K562 (cell line): ENCODE data around the gene TRIP10. TPM values are rescaled to one million over a fixed set of nuclear protein-coding genes. Genes with fewer than 3 reads are reported as not detected.

Source experiments
- ATAC-seq: fragments of 200-7000 bp; cut with Tn5 transposase; 3 replicates; pipeline ENCODE4 v1.9.1; 2020; ENCODE audit warnings: moderate library complexity
- BruUV-seq: library from RNA; stranded (reverse); fragments of 400-500 nt; replicated peaks from 2 replicates; lab custom pipeline; 2021; lab: Mats Ljungman, UMichigan
- CTCF ChIA-PET: fragments of 300-600 bp; formaldehyde crosslinking; extraction: SDS; loops from one replicate; lab custom pipeline; 2021; ENCODE audit warnings: low intra/inter-chr PET ratio; lab: Yijun Ruan, JAX
- POLR2A ChIA-PET: fragments of 300-600, 350-650 bp; sonication (Branson Sonifier 250); formaldehyde crosslinking; extraction: SDS; loops from one replicate; lab custom pipeline; 2021; ENCODE audit warnings: antibody characterized with exemption, inconsistent platforms; lab: Yijun Ruan, JAX
- DNase-seq, 4 experiments: peaks; one replicate each; pipeline versions ENCODE4 v3.0.0 to v3.0.0-alpha.2; 2011 to 2018; ENCODE audit warnings: low spot score in 3 of 4, mixed read lengths in 3 of 4; ENCODE audit errors: extremely low read depth in 1 of 4
- FAIRE-seq: peaks from 2 replicates; lab custom pipeline; 2011; peaks lifted over from hg19 to GRCh38; lab: Jason Lieb, UNC
- H2AFZ ChIP-seq: 2 replicates; pipeline ENCODE4 v1.6.0; 2011; ENCODE audit warnings: low read depth, low read length, control low read depth, inconsistent platforms
- H3K27ac ChIP-seq: fragments of 200-600 bp; 3 replicates; pipeline ENCODE4 v1.8.0; 2011; ENCODE audit warnings: low read depth, mild to moderate bottlenecking, control low read depth, inconsistent platforms, low read length, moderate library complexity, mixed read lengths; ENCODE audit errors: extremely low read depth
- H3K27me3 ChIP-seq, 2 experiments: fragments of 300-600 bp in 1 of 2; 2 replicates in 1 of 2; 3 replicates in 1 of 2; pipeline versions ENCODE4 v1.6.0 to v1.8.0; 2011; ENCODE audit warnings: inconsistent platforms in 2 of 2, low read length in 2 of 2, mild to moderate bottlenecking in 1 of 2, mixed read lengths in 1 of 2, moderate library complexity in 1 of 2; ENCODE audit not compliant: control insufficient read depth in 2 of 2, insufficient read depth in 2 of 2
- H3K36me3 ChIP-seq: fragments of 300-600 bp; 3 replicates; pipeline ENCODE4 v1.8.0; 2011; ENCODE audit warnings: mild to moderate bottlenecking, low read length, inconsistent platforms; ENCODE audit not compliant: control insufficient read depth, insufficient read depth
- H3K4me1 ChIP-seq, 2 experiments: fragments of 200-600 bp in 1 of 2; replicated peaks in 1 of 2; 2 replicates in 1 of 2; 3 replicates in 1 of 2; pipeline versions ENCODE4 v1.5.1 to v1.8.0; 2011; ENCODE audit warnings: inconsistent platforms in 2 of 2, low read length in 2 of 2, mild to moderate bottlenecking in 1 of 2, mixed read lengths in 1 of 2, moderate library complexity in 1 of 2; ENCODE audit not compliant: control insufficient read depth in 2 of 2, insufficient read depth in 2 of 2
- H3K4me2 ChIP-seq: 2 replicates; pipeline ENCODE4 v1.6.1; 2011; ENCODE audit warnings: low read length, control low read depth, inconsistent platforms, mixed read lengths; ENCODE audit not compliant: insufficient read depth
- H3K4me3 ChIP-seq: fragments of 200-600 bp; sonication (generic), shearing (Covaris generic); 2 replicates; pipeline ENCODE4 v1.5.1; 2016; ENCODE audit warnings: control low read depth, inconsistent platforms
- H3K79me2 ChIP-seq: fragments of 200-600 bp; 3 replicates; pipeline ENCODE4 v1.8.0; 2011; ENCODE audit warnings: low read length, inconsistent platforms; ENCODE audit not compliant: control insufficient read depth, insufficient read depth
- H3K9ac ChIP-seq, 2 experiments: 2 replicates each; pipeline versions ENCODE4 v1.6.0 to v1.6.1; 2011; ENCODE audit warnings: low read depth in 2 of 2, low read length in 2 of 2, control low read depth in 1 of 2, inconsistent platforms in 1 of 2, mild to moderate bottlenecking in 1 of 2, mixed read lengths in 1 of 2; ENCODE audit not compliant: insufficient read depth in 1 of 2
- H3K9me1 ChIP-seq: one replicate; pipeline ENCODE4 v1.6.0; 2011; ENCODE audit warnings: inconsistent platforms, mild to moderate bottlenecking, low read length, moderate library complexity; ENCODE audit not compliant: control insufficient read depth, insufficient read depth
- H3K9me3 ChIP-seq: replicated peaks from 2 replicates; pipeline ENCODE4 v1.5.1; 2011; ENCODE audit warnings: low read depth, low read length, inconsistent platforms; ENCODE audit not compliant: control insufficient read depth, insufficient read depth
- H4K20me1 ChIP-seq: replicated peaks from 2 replicates; pipeline ENCODE4 v1.6.1; 2011; ENCODE audit warnings: low read length, inconsistent platforms, mixed read lengths; ENCODE audit not compliant: control insufficient read depth, insufficient read depth
- C11orf30 ChIP-seq: fragments of 450-650 bp; IDR thresholded peaks from 2 replicates; pipeline ENCODE4 v1.6.1; 2016; ENCODE audit warnings: low read depth, mild to moderate bottlenecking
- CREB5 ChIP-seq: fragments of 250-450 bp; sonication (Bioruptor Pico); IDR thresholded peaks from 2 replicates; pipeline ENCODE4 v1.5.0; 2020; ENCODE audit warnings: mild to moderate bottlenecking
- CSDE1 ChIP-seq, 2 experiments: fragments of 450-650 bp; IDR thresholded peaks; 2 replicates each; pipeline ENCODE4 v1.6.1; 2016; ENCODE audit warnings: mild to moderate bottlenecking in 1 of 2
- GABPB1 ChIP-seq: sonication (generic); formaldehyde crosslinking; IDR thresholded peaks from 2 replicates; pipeline ENCODE4 v1.8.0; 2022; ENCODE audit warnings: mild to moderate bottlenecking, missing genetic modification reagents
- MCM7 ChIP-seq, 2 experiments: fragments of 450-650 bp; IDR thresholded peaks; 2 replicates each; pipeline ENCODE4 v1.6.1; 2016 to 2018
- NR1H2 ChIP-seq: sonication (generic); formaldehyde crosslinking; IDR thresholded peaks from 2 replicates; pipeline ENCODE4 v1.4.0; 2020; ENCODE audit warnings: mild to moderate bottlenecking, missing genetic modification reagents
- RAD21 ChIP-seq, 2 experiments: fragments of 250-450 bp in 1 of 2; fragments of 450-650 bp in 1 of 2; sonication (Bioruptor Pico) in 1 of 2; formaldehyde crosslinking in 1 of 2; IDR thresholded peaks in 1 of 2; conservative IDR thresholded peaks in 1 of 2; 2 replicates each; pipeline versions ENCODE4 v1.4.0 to v1.8.0; 2020 to 2022; ENCODE audit warnings: mild to moderate bottlenecking in 2 of 2, moderate library complexity in 1 of 2
- SMC3 ChIP-seq: conservative IDR thresholded peaks from 2 replicates; pipeline ENCODE4 v1.6.1; 2011; ENCODE audit warnings: low read depth, low read length, improper control_type of control experiment; ENCODE audit not compliant: insufficient read depth
- TCF3 ChIP-seq: sonication (generic); formaldehyde crosslinking; IDR thresholded peaks from 2 replicates; pipeline ENCODE4 v1.4.0; 2020; ENCODE audit warnings: mild to moderate bottlenecking, missing genetic modification reagents
- ZBTB7A ChIP-seq: IDR thresholded peaks from 2 replicates; pipeline ENCODE4 v1.6.1; 2011; ENCODE audit warnings: low read depth, mild to moderate bottlenecking, low read length, moderate library complexity, borderline replicate concordance; ENCODE audit not compliant: control insufficient read depth
- ZNF24 ChIP-seq: fragments of 450-650 bp; IDR thresholded peaks from 2 replicates; pipeline ENCODE4 v1.6.1; 2016
- ZNF407 ChIP-seq: fragments of 450-650 bp; IDR thresholded peaks from 2 replicates; pipeline ENCODE4 v1.6.1; 2016; ENCODE audit warnings: low read depth
- WGBS: fragments of 100-300 bp; shearing (Covaris generic); methylation state at CpG from one replicate; pipeline ENCODE4 v1.1.6; 2016; ENCODE audit warnings: low coverage, mixed read lengths; ENCODE audit not compliant: insufficient coverage; ENCODE audit errors: missing lambda C conversion rate; 5-methylcytosine and 5-hydroxymethylcytosine counted together
- in situ Hi-C: fragments of 300-500 bp; cut with MboI; formaldehyde crosslinking; loops from 4 replicates; pipeline ENCODE4 v1.15.0; 2018; ENCODE audit warnings: inconsistent platforms, mixed read lengths
- intact Hi-C: fragments of 100-400 bp; cut with micrococcal nuclease; formaldehyde crosslinking; loops from 2 replicates; pipeline ENCODE4 v1.14.2; 2022
- polyA plus RNA-seq, 8 experiments: library from polyadenylated mRNA; depleted of rRNA in 4 of 8; stranded (reverse) in 5 of 8; unstranded in 3 of 8; fragments of >200 nt; fragmentation: Nextera tagmentation in 2 of 8; fragmentation: Illumina TruSeq in 1 of 8; extraction: Ambion mirVana in 2 of 8; extraction: Trizol in 1 of 8; gene quantifications; 2 replicates each; pipeline versions ENCODE4 v1.2.1 to v1.2.3, GENCODE V29; 2011 to 2014; ENCODE audit warnings: inconsistent platforms in 1 of 8, missing spikeins in 1 of 8
- total RNA-seq, 7 experiments: library from RNA; depleted of rRNA in 6 of 7; stranded (reverse); fragments of >200 nt in 6 of 7; fragmentation: Illumina TruSeq in 2 of 7; extraction: Trizol in 2 of 7; gene quantifications; 2 replicates each; pipeline versions ENCODE4 v1.2.1 to v1.2.3, GENCODE V29; 2011 to 2021; ENCODE audit warnings: low replicate concordance in 1 of 7
- TF ChIP-seq, protein P1 (sequence below): fragments of 250-450 bp; sonication (Bioruptor Pico); IDR thresholded peaks from 2 replicates; pipeline ENCODE4 v1.4.0; 2020

Gene TRIP10
- total and polyA plus RNA-seq, 9 of the 15 experiments (the other 6 are each of a cell fraction or from before 2014, with no cell fraction given) = 1.2 to 66.8 (median 36.1) TPM

DNA sequence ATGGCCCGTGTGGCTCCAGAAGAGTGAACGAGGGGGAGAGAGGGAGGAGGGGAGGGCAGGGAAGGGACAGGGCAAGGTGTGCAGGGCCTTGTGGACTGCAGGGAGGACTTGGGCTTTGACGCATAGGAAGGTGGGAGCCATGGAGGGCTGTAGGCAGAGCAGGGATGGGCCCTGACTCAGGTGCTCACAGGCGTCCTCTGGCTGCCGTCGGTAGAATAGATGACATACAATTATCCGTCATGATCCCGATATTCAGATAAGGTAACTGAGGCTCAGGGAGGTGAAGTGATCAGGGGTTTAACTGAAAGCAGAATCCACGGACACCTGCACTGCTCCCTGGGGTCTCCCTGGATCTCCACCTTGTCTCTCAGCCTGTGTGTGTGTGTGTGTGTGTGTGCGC, 22.4 kb upstream of the TRIP10 start:
- H3K9me3 ChIP-seq = no peaks in the 10 kb centered on the region
- H3K36me3 ChIP-seq = no peaks in the 10 kb centered on the region
- 0 out of 2 replicates have a peak overlapping the region, but pooled peaks have one; percentile 77 for H3K4me2 ChIP-seq
- H3K9ac ChIP-seq = no peak overlapping the region
- H2AFZ ChIP-seq = no peak overlapping the region
- no TSS peak for BruUV-seq
- no peak overlapping the region for H3K4me3 ChIP-seq
- FAIRE-seq = no peak
- ATAC-seq = no peak
- POLR2A ChIA-PET = no interaction called here
- intact Hi-C loops = no loop called here
- no peak overlapping the region for H3K27ac ChIP-seq
- peaks cover 32 to 39% of the 10 kb centered on the region in 2 experiments for H3K4me1 ChIP-seq
- no peaks in the 10 kb centered on the region for H3K79me2 ChIP-seq
- in situ Hi-C loops = no loop called here
- WGBS = 16% methylated on average over 8 of the region's 10 CpGs
- H3K9me1 ChIP-seq = no peaks in the 10 kb centered on the region
- CTCF ChIA-PET = interaction anchor here (1.0 to 1.8 kb wide), 2 partner anchors 85 to 146 kb away, joined by 3 to 6 read pairs; no protein-coding TSS in a partner anchor
- H3K27me3 ChIP-seq = peaks cover 0 to 7% of the 10 kb centered on the region in 2 experiments; a peak in 2 of 5 replicates
- H4K20me1 ChIP-seq = no peaks in the 10 kb centered on the region
- peak in 2 of 4 experiments; percentile 28 to 44 for DNase-seq
- TF ChIP-seq TCF3 (CRISPR knock-in tag) = no peak
- TF ChIP-seq C11orf30 = no peak
- no peak for TF ChIP-seq ZNF407
- TF ChIP-seq NR1H2 = 0 out of 2 replicates have a peak, but pooled peaks have one; percentile 0
- TF ChIP-seq ZBTB7A = peak; percentile 37; the same call in 1 of the 2 replicates
- peak; percentile 26; the same call in 1 of the 2 replicates for TF ChIP-seq SMC3
- TF ChIP-seq RAD21 (CRISPR knock-in tag; conservative IDR thresholded peaks at IDR 0.05 in 1 of 2, IDR thresholded peaks at IDR 0.05 in 1 of 2) = peak in 1 of 2 experiments; percentile 37; a peak in 2 of 4 replicates
- no peak for TF ChIP-seq ZNF24
- TF ChIP-seq GABPB1 (CRISPR knock-in tag) = no peak
- TF ChIP-seq CREB5 (CRISPR knock-in tag) = no peak
- no peak for TF ChIP-seq CSDE1 (IDR thresholded peaks at IDR 0.05)
- TF ChIP-seq, protein P1, sequence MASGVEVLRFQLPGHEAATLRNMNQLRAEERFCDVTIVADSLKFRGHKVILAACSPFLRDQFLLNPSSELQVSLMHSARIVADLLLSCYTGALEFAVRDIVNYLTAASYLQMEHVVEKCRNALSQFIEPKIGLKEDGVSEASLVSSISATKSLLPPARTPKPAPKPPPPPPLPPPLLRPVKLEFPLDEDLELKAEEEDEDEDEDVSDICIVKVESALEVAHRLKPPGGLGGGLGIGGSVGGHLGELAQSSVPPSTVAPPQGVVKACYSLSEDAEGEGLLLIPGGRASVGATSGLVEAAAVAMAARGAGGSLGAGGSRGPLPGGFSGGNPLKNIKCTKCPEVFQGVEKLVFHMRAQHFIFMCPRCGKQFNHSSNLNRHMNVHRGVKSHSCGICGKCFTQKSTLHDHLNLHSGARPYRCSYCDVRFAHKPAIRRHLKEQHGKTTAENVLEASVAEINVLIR (CRISPR knock-in tag) = no peak
- no peak for TF ChIP-seq MCM7 (IDR thresholded peaks at IDR 0.05)
